Activated CD8-positive, alpha-beta memory T cell treated with anti-CD3 and anti-CD28 coated beads for 24 hours (primary cell): ENCODE results near the gene FMNL2.

Experiments
- DNase-seq: peaks from one replicate; pipeline ENCODE4 v3.0.0-alpha.2; 2020

Gene FMNL2

GRCh38 chr2:152624805-152625204, 289.8 kb downstream of the FMNL2 start:
- DNase-seq: no peak

DNA sequence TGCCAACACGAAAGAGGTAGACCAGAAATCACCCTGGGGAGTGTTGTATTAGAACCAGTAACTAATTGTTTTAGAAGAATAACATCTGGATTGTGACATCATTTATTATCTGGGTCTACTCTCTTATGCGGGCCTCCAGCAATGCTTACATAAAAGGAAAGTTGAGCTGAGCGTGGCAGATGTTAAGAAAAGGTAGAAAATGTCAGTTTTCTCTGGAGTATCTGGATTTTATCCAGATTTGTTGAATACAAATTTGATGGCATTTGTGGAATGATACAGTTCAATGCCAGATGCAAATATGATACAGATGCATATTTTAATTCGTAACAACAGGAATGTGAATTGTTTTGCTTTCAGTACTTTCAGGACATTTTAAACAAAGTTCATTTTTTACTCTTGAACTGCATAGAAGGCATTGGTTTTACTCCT, 292.0 kb downstream of the FMNL2 start:
- DNase-seq: no peak

DNA sequence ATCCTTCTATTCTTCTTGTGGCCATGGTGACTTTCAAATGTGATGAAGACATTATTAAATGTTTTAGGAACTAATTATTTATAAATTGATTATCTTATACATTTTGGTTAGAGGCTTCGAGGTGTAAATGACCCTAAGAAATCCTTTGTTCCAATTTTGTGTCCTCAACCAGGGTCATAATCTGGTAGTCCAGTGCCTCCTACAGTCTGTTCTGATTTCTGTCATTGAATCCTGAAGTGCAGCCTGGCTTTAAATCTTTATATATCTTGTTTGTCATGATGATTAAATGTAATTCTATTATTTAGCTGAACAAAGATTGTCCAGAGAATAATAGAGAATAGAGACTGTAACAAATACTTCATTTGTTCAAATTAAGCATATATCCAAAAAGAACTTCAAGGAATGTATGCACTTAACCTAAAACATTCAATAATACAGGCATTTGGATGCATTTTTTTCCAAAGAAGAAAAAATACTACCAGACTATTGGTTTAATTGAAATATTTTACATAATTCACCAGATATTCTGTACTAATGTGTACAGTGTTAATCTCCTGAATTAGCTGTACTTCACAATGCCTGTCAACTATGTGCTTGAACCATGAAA, 292.5 kb downstream of the FMNL2 start:
- no peak for DNase-seq

- no peak for DNase-seq
These were observed 294.2 kb downstream of the FMNL2 start for GRCh38 chr2:152629202-152629601.

DNA sequence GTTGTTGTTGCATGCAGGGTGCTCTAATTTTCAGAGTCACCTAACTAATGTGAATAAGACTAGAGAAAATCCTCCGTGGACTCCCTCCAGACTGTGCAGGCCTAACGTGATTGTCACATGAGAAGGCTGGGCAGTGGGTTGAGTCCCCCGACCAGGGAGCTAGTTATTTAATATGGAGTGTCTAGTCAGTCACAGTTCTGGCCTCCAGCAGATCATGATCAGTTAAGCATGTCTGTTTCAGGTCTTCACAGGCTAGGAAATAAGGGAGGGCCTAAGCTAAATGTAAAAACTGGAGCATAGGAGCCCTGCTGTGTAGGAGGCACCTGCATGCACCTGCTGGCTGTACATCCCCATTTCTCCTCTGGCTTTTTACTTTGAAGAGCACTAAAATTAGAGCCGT, 295.5 kb downstream of the FMNL2 start:
- no peak for DNase-seq

GRCh38 chr2:152632736-152633135, 297.8 kb downstream of the FMNL2 start:
- no peak for DNase-seq

GRCh38 chr2:152635635-152636298, 300.8 kb downstream of the FMNL2 start:
- DNase-seq: peak; percentile 86

GRCh38 chr2:152637251-152637650, 302.3 kb downstream of the FMNL2 start:
- no peak for DNase-seq

DNA sequence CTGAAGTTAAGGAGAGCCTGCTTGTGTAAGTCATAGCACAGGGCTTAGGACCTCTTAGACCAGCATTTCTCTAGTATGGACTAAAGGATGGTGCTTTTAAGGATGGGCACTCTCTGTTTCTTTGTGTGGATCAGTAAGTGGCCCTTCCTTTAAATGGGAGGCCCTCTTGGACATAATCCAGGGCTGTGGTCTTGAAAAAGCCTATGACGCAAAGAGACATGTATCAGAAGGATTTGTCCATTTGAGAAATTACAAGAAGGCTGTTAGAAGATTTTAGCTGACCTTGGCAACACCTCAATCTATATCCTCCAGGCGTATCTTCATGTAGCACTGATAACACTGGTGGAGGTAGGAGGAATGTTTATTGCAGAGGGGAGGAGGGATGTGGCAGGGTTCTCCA, 303.1 kb downstream of the FMNL2 start:
- no peak for DNase-seq

DNA sequence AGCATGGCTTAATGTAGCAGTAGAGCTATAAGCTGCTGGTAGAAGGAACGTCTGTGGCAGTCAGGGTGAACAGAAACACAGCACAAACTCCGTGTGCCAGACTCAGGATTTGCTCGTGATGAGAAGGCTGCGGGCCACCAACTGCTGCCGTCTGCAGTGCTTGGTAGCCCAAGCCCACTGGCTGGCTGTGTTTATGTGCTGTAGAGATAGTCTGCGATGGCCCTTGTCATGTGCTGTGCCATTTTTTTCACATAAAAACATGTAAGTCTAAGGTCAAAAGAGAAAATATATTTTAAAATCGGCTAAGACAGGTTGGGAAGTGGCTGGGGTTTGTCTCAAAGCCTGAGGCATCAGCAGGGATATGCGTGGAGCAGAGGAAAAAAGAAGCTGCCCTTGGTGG, 303.6 kb downstream of the FMNL2 start:
- no peak for DNase-seq

GRCh38 chr2:152644189-152644873, 309.4 kb downstream of the FMNL2 start:
- no peak for DNase-seq

DNA sequence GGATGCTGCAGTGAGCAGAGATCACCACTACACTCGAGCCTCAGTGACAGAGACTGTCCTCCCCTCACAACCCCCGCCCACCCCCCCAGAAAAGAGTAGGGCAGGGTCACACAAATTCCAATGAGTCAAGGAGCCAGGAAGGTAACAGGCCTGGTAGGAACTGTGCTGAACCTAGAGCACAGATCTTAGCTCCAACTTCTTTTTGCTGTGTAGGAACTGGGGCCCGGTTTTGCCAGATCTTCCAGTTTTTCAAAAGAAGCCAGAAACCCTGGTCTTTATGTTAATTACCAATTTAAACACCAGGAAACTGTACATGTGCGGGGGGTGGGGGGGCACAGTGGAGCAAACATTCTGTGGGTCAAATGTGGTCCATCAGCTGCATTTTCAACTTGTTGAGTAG, 311.3 kb downstream of the FMNL2 start:
- DNase-seq: no peak

GRCh38 chr2:152646775-152647174, 311.8 kb downstream of the FMNL2 start:
- DNase-seq: no peak

- DNase-seq: no peak
These were observed 312.6 kb downstream of the FMNL2 start for GRCh38 chr2:152647552-152647951.

- DNase-seq: no peak
These were observed 313.4 kb downstream of the FMNL2 start for GRCh38 chr2:152648336-152648735.

DNA sequence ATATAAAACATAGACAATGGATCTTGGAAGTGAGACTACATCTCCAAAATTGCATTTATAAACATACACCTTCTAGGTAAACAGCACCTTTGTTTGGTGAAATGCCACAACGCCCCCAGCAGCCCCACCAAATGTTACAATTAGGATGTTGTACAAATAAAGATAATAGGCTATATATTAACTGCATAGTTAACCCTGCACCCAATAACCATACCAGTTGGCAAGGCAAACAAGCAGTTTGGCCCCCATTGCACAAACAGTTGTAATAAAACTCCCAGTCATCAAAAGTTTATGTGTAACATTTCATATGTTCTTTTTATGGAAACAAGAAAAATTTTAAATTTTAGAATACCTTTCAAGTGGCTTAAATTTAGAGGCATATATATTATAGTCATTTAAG, 315.0 kb downstream of the FMNL2 start:
- DNase-seq: no peak

GRCh38 chr2:152650768-152651371, 315.9 kb downstream of the FMNL2 start:
- DNase-seq: no peak

- DNase-seq: no peak
These were observed 316.9 kb downstream of the FMNL2 start for GRCh38 chr2:152651834-152652233.

DNA sequence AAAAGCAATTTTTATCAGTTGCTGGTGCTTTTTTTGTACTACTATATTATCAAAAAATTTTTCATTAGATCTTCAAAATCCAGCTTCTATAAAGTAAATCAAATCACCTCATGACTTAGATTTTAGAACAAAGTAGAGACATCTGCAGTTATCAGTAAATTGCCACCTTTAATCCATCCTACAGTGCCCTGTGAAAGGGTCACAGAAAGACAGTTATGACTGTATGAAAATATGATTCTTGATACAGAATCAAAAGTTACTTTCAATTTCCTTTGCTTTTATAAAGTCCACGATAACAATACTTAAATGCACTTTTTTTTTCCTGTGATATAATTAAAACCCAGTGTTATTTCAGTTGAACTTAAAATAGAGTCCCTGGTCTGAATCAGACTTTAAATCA, 320.9 kb downstream of the FMNL2 start:
- no peak for DNase-seq

DNA sequence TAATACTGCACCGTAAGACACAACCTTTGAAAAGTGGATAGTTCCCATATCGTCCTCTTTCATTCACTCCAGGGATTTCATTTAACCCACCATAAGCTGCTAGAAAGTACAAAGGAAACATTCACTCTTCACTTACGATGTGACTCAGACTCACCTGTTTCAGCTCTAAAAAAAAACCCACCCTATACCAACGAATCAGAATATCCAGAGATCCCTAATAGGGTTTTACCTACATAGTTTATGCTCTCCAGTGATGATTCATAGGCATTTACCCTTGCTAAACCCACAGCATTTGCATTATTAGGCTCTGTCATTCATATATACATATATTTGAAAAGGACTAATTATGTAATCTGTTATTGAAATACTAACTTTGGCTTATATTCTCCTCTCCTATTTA, 322.1 kb downstream of the FMNL2 start:
- no peak for DNase-seq

DNA sequence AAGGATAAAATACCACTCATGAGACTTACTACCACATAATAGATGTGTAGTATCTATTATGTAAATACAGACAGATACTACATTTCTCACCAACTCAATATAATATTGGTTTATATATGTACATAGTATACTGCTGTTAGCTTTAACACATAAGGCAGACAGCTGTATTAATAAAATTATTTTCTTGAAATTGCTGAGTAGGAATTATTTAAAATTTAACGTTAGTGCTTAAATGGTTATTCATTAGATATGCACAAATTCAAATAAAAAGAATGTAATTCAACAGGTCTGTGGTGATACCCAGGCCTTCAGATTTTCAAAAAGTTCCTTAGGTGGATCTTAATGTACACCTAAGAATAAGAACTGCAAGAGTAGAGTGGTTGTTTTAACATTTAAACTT, 323.2 kb downstream of the FMNL2 start:
- no peak for DNase-seq

DNA sequence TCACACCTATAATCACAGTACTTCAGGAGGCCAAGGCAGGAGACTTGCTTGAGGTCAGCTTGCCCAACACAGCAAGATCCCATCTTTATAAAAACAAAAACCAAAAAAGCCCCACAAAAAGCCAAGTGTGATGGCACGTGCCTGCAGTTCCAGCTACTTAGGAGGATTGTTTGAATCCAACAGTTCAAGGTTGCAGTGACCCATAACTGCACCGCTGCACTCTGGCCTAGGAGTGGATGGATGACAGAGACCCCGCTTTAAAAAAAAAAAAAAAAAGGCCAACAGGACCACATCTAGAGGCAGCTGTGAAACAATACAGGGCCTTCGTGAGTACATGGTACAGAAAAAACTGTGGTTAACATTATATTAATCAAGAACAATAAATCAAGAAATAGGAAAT, 326.1 kb downstream of the FMNL2 start:
- no peak for DNase-seq

DNA sequence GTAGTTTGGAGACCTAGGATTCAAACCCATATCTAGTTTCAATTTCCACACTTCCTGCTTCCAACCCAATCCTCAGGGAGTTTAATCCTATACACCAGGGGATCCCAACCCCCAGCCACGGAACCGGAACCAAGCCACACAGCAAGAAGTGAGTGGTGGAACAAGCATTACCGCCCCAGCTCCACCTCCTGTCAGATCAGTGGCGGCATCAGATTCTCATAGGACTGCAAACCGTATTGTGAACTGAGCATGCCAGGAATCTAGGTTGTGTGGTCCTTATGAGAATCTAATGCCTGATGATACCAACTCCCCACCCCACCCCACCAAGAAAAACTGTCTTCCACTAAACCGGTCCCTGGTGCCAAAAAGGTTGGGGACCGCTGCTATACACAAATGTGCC, 329.8 kb downstream of the FMNL2 start:
- DNase-seq: no peak

- no peak for DNase-seq
These were observed 339.4 kb downstream of the FMNL2 start for GRCh38 chr2:152674334-152674733.
